OCI-LY7 (cell line): Measurements from ENCODE around the gene GSG1. TPM values are rescaled to one million over a fixed set of nuclear protein-coding genes. Genes with fewer than 3 reads are reported as not detected.

Experiments used
- BruUV-seq: library from RNA; stranded (reverse); fragments of 400-500 nt; replicated peaks from 2 replicates; lab custom pipeline; 2021; lab: Mats Ljungman, UMichigan
- CTCF ChIA-PET: fragments of 300-600 bp; sonication (Branson Sonifier 250); formaldehyde crosslinking; loops from one replicate; lab custom pipeline; 2022; ENCODE audit warnings: antibody characterized with exemption; ENCODE audit not compliant: unreplicated experiment; lab: Charles Lee
- POLR2A ChIA-PET: fragments of 300-600 bp; sonication (Branson Sonifier 250); formaldehyde crosslinking; loops from one replicate; lab custom pipeline; 2022; ENCODE audit warnings: antibody characterized with exemption; lab: Charles Lee
- DNase-seq: peaks from one replicate; pipeline ENCODE4 v3.0.0-alpha.2; 2015; ENCODE audit warnings: low spot score
- H2AFZ ChIP-seq: fragments of 200-600 bp; sonication (generic), shearing (Covaris generic); 2 replicates; pipeline ENCODE4 v1.6.1; 2014; ENCODE audit warnings: mild to moderate bottlenecking, antibody characterized with exemption, low read length, moderate library complexity
- H3K27ac ChIP-seq: fragments of 200-600 bp; sonication (generic); 2 replicates; pipeline ENCODE4 v1.5.1; 2014; ENCODE audit warnings: mixed run types, low read depth, mild to moderate bottlenecking, moderate library complexity, low read length, inconsistent platforms; ENCODE audit not compliant: poor library complexity, severe bottlenecking
- H3K36me3 ChIP-seq: fragments of 200-600 bp; sonication (generic); 2 replicates; pipeline ENCODE4 v1.6.1; 2014; ENCODE audit warnings: mild to moderate bottlenecking, antibody characterized with exemption, low read length, moderate library complexity, mixed read lengths; ENCODE audit not compliant: insufficient read depth
- H3K4me1 ChIP-seq: fragments of 200-600 bp; sonication (generic); 2 replicates; pipeline ENCODE4 v1.5.1; 2014; ENCODE audit warnings: mild to moderate bottlenecking, low read length; ENCODE audit not compliant: insufficient read depth, poor library complexity, severe bottlenecking
- H3K4me2 ChIP-seq: fragments of 200-600 bp; sonication (generic); 2 replicates; pipeline ENCODE4 v1.6.1; 2014; ENCODE audit warnings: mild to moderate bottlenecking, low read length
- H3K4me3 ChIP-seq: fragments of 200-600 bp; sonication (generic); 2 replicates; pipeline ENCODE4 v1.5.1; 2014; ENCODE audit warnings: mild to moderate bottlenecking, low read depth, low read length; ENCODE audit not compliant: poor library complexity, severe bottlenecking
- H3K79me2 ChIP-seq: fragments of 200-600 bp; sonication (generic); 2 replicates; pipeline ENCODE4 v1.6.1; 2016; ENCODE audit warnings: low read depth, mild to moderate bottlenecking, low read length, moderate library complexity, mixed read lengths; ENCODE audit not compliant: insufficient read depth
- H3K9me2 ChIP-seq: fragments of 200-600 bp; sonication (generic); 2 replicates; pipeline ENCODE4 v1.6.1; 2016; ENCODE audit warnings: mild to moderate bottlenecking, low read length, mixed read lengths; ENCODE audit not compliant: insufficient read depth
- H3K9me3 ChIP-seq: fragments of 200-600 bp; sonication (generic); 2 replicates; pipeline ENCODE4 v1.6.1; 2014; ENCODE audit warnings: mild to moderate bottlenecking, mixed run types, low read length, mixed read lengths
- H4K20me1 ChIP-seq: fragments of 200-600 bp; sonication (generic); 2 replicates; pipeline ENCODE4 v1.6.1; 2014; ENCODE audit warnings: mild to moderate bottlenecking, antibody characterized with exemption, low read length, moderate library complexity, mixed read lengths; ENCODE audit not compliant: insufficient read depth
- CTCF ChIP-seq: fragments of 200-600 bp; sonication (generic); conservative IDR thresholded peaks from 2 replicates; pipeline ENCODE4 v1.5.1; 2014; ENCODE audit warnings: mild to moderate bottlenecking, antibody characterized with exemption, low read length, moderate library complexity, mixed read lengths
- EZH2phosphoT487 ChIP-seq: fragments of 200-600 bp; sonication (generic); IDR thresholded peaks from 2 replicates; pipeline ENCODE4 v1.6.1; 2018; ENCODE audit warnings: low read depth, borderline replicate concordance, mild to moderate bottlenecking, mixed run types, antibody characterized with exemption, low read length, moderate library complexity, mixed read lengths
- intact Hi-C: fragments of 100-400 bp; cut with micrococcal nuclease; formaldehyde crosslinking; loops from one replicate; pipeline ENCODE4 v1.10.0; 2022; ENCODE audit not compliant: unreplicated experiment
- total RNA-seq, 2 experiments: library from RNA; depleted of rRNA in 1 of 2; stranded (reverse); fragments of >200 nt in 1 of 2; shearing (Covaris generic) in 1 of 2; gene quantifications; 2 replicates each; pipeline ENCODE4 v1.2.3, GENCODE V29; 2014 to 2022

The GSG1 gene
- total RNA-seq, 2 experiments from 2014 or later, result not detected

DNA sequence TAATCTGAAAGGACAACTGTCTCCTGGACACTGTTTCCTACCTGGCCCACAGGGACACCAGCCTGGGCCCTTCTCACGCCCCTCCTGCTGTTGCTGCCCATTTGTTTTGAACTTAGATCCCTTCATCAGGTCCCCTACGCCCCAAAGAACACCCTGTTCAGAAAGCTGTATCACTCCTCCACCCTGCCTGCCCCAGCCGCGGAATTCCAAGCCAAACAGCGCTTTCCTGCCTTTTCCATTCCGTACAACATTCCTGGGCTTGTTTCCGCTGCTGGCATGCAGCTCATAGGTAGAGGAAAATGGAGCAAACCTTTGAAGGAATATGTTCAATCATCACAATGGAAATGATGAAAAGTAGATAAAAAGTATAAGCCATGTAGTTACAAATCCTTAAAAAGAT lies 12.8 kb upstream of the GSG1 start:
- Histone ChIP-seq H3K27ac (no peak overlapping the region), H3K9me2 (no peaks in the 10 kb centered on the region), H3K79me2 (no peaks in the 10 kb centered on the region), H4K20me1 (no peaks in the 10 kb centered on the region), H3K4me1 (no peaks in the 10 kb centered on the region), H3K4me2 (no peak overlapping the region), H3K4me3 (no peak overlapping the region), H3K36me3 (no peaks in the 10 kb centered on the region), H2AFZ (no peak overlapping the region), H3K9me3 (no peaks in the 10 kb centered on the region)
- TF ChIP-seq EZH2phosphoT487 (no peak), CTCF (no peak)
- intact Hi-C loops, result no loop called here
- BruUV-seq, result no TSS peak
- ChIA-PET CTCF (no interaction called here), POLR2A (interaction anchor here (1.2 kb wide), 1 partner anchor 100 kb away, joined by 3 read pairs; no protein-coding TSS in a partner anchor)
- no peak for DNase-seq

DNA sequence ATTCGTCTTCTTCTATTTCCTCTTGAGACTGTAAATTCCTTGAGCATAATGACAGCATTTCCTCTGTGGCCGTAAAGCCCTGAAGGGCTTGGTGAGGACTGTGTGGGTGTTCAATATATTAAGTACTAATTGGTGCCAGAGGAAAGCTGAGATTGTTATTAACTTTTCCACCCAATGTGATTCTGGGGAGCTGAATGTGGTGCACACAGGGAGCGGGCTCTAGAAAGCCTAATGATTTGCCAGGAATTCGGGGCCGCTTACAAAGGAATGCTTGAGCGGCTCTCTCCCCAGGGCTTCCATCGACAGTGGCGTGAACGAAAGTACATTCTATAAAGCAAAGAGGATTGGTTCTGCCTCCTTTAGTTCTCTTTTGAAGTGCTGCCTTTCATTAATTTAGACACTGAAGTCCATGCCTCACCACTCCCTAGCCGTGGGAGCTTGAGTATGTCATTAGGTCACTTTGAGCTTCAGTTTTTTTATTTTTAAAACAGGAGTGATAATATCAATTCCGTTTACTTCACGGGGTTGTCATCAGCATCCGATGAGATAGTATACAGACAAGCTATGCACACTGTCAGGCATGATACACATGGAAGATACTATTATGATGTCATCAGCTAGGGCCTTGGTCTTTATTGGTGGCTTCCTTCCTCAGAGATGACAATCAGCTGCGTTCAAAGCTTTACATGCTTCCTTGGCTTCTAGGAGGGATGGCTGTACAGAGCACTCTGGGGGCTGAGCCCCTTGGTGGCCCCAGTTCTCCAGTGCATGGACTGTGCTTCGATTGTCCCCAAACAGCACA lies 11.0 kb upstream of the GSG1 start:
- H3K27ac ChIP-seq, result no peak overlapping the region
- H3K4me1 ChIP-seq, result no peaks in the 10 kb centered on the region
- ChIA-PET POLR2A (interaction anchor here (1.2 kb wide), 1 partner anchor 12 kb away, joined by 6 read pairs; no protein-coding TSS in a partner anchor), CTCF (no interaction called here)
- H3K9me3 ChIP-seq, result no peaks in the 10 kb centered on the region
- H3K4me3 ChIP-seq, result no peak overlapping the region
- H3K79me2 ChIP-seq, result no peaks in the 10 kb centered on the region
- H3K36me3 ChIP-seq, result no peaks in the 10 kb centered on the region
- intact Hi-C loops, result no loop called here
- TF ChIP-seq CTCF, result no peak
- TF ChIP-seq EZH2phosphoT487, result no peak
- H3K9me2 ChIP-seq, result no peaks in the 10 kb centered on the region
- no peak overlapping the region for H3K4me2 ChIP-seq
- no peaks in the 10 kb centered on the region for H4K20me1 ChIP-seq
- H2AFZ ChIP-seq, result no peak overlapping the region
- BruUV-seq, result no TSS peak
- DNase-seq, result no peak

DNA sequence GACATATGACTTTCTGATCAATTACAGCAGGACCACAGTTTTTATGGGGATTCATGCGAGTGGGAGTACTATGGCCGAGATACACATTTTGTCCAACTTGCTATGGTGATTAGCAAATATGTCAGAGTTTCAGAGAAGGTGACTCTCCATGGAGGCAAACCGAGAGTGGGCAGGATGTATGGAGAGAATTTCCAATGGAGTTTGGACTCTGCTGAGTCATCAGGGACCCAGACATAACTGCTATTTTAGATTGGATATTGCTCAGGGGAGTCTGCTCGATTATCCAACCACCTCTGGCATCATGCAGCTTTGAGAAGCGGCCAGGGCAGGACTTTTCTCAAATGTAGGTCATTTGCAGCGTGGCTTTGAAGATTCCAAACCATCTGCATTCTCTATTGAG lies 9.5 kb upstream of the GSG1 start:
- H4K20me1 ChIP-seq, result no peaks in the 10 kb centered on the region
- no peaks in the 10 kb centered on the region for H3K4me1 ChIP-seq
- H3K79me2 ChIP-seq, result no peaks in the 10 kb centered on the region
- POLR2A ChIA-PET, result interaction anchor here (0.9 kb wide), 1 partner anchor 260 kb away, joined by 3 read pairs; no protein-coding TSS in a partner anchor
- H3K4me2 ChIP-seq, result no peak overlapping the region
- H3K9me3 ChIP-seq, result no peaks in the 10 kb centered on the region
- no peak overlapping the region for H2AFZ ChIP-seq
- intact Hi-C loops, result no loop called here
- no peaks in the 10 kb centered on the region for H3K36me3 ChIP-seq
- no TSS peak for BruUV-seq
- no peak for TF ChIP-seq CTCF
- no peak for TF ChIP-seq EZH2phosphoT487
- H3K27ac ChIP-seq, result no peak overlapping the region
- H3K9me2 ChIP-seq, result no peaks in the 10 kb centered on the region
- CTCF ChIA-PET, result no interaction called here
- DNase-seq, result no peak
- no peak overlapping the region for H3K4me3 ChIP-seq
